ENCODE results near the gene MFAP3L.

DNA sequence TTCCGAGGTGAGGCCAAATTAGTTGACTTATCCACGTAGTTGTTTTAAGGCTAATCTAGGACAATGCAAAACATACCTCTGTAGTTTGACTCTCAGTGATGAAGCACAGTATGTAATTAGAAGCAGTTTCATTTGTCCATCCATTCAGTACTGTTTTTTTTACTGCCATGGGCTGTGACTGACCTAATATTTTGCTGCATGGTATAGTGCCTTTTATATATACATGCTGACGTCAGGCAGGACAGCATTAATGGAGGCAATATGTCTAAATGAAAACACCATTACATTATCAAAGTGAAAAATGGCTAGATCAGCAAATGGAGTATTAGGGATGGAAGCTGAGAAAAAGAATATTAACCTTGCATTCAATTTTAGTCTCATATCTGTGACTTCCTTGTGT lies 66.9 kb downstream of the MFAP3L start:
- TF ChIP-seq, protein P1, sequence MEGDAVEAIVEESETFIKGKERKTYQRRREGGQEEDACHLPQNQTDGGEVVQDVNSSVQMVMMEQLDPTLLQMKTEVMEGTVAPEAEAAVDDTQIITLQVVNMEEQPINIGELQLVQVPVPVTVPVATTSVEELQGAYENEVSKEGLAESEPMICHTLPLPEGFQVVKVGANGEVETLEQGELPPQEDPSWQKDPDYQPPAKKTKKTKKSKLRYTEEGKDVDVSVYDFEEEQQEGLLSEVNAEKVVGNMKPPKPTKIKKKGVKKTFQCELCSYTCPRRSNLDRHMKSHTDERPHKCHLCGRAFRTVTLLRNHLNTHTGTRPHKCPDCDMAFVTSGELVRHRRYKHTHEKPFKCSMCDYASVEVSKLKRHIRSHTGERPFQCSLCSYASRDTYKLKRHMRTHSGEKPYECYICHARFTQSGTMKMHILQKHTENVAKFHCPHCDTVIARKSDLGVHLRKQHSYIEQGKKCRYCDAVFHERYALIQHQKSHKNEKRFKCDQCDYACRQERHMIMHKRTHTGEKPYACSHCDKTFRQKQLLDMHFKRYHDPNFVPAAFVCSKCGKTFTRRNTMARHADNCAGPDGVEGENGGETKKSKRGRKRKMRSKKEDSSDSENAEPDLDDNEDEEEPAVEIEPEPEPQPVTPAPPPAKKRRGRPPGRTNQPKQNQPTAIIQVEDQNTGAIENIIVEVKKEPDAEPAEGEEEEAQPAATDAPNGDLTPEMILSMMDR (IDR thresholded peaks at IDR 0.05) = no peak
- no peak for TF ChIP-seq POLR2A (IDR thresholded peaks at IDR 0.05)

Data from thyroid gland (tissue), 4 donors.